MM.1S (cell line): ENCODE measurements around the gene MACROD2.

ENCODE experiments used
- CTCF ChIP-seq: fragments of 300-600 bp; sonication (generic); IDR thresholded peaks from 2 replicates; pipeline ENCODE4 v1.5.1; 2016; ENCODE audit warnings: antibody characterized with exemption, low read length, mixed read lengths
- EZH2 ChIP-seq: fragments of 300-600 bp; sonication (generic); optimal IDR thresholded peaks from 2 replicates; pipeline ENCODE3; 2017; ENCODE audit warnings: low read depth, mild to moderate bottlenecking, antibody characterized with exemption, low read length, mixed read lengths
- EZH2phosphoT487 ChIP-seq: fragments of 300-600 bp; sonication (generic); IDR thresholded peaks from 2 replicates; pipeline ENCODE4 v1.6.1; 2018; ENCODE audit warnings: antibody characterized with exemption, low read length

- TF ChIP-seq CTCF: no peak
- TF ChIP-seq EZH2: no peak
- no peak for TF ChIP-seq EZH2phosphoT487
Measured at GRCh38 chr20:15567219-15567618, 1571.9 kb downstream of the MACROD2 start.
